DND-41 (cell line): ENCODE data around the gene FAF1.
"Not testable (repeated sequence)": the region's sequence is repeated elsewhere in the genome, so short reads cannot be mapped to it uniquely, and the experiment has no call there.

ENCODE experiments used
- ATAC-seq: fragments of 200-7000 bp; cut with Tn5 transposase; 3 replicates; pipeline ENCODE4 v1.9.1; 2021; ENCODE audit warnings: low read depth; ENCODE audit not compliant: insufficient read depth
- DNase-seq: peaks from one replicate; pipeline ENCODE4 v3.0.0-alpha.2; 2020
- H2AFZ ChIP-seq: 2 replicates; pipeline ENCODE4 v1.6.0; 2012; ENCODE audit warnings: low read depth, low read length
- H3K27ac ChIP-seq: 2 replicates; pipeline ENCODE4 v1.5.1; 2012; ENCODE audit warnings: low read length, inconsistent platforms
- H3K27me3 ChIP-seq: fragments of 200-600 bp; sonication (generic); 2 replicates; pipeline ENCODE4 v1.6.0; 2012; ENCODE audit warnings: low read length, mild to moderate bottlenecking, inconsistent platforms; ENCODE audit not compliant: insufficient read depth, poor library complexity
- H3K36me3 ChIP-seq: 2 replicates; pipeline ENCODE4 v1.5.1; 2012; ENCODE audit warnings: low read length, inconsistent platforms; ENCODE audit not compliant: insufficient read depth
- H3K4me1 ChIP-seq: 2 replicates; pipeline ENCODE4 v1.5.1; 2012; ENCODE audit warnings: mild to moderate bottlenecking, low read length; ENCODE audit not compliant: insufficient read depth
- H3K4me2 ChIP-seq: 2 replicates; pipeline ENCODE4 v1.6.0; 2012; ENCODE audit warnings: mild to moderate bottlenecking, moderate library complexity, low read length, inconsistent platforms; ENCODE audit not compliant: insufficient read depth
- H3K4me3 ChIP-seq, 2 experiments: fragments of 200-600 bp in 1 of 2; shearing (Covaris generic) in 1 of 2; 2 replicates each; pipeline ENCODE4 v1.5.1; 2012 to 2016; ENCODE audit warnings: inconsistent platforms in 2 of 2, low read length in 2 of 2, mild to moderate bottlenecking in 2 of 2, low read depth in 1 of 2, moderate library complexity in 1 of 2
- H3K79me2 ChIP-seq: 2 replicates; pipeline ENCODE4 v1.6.0; 2012; ENCODE audit warnings: low read length, inconsistent platforms; ENCODE audit not compliant: insufficient read depth
- H3K9ac ChIP-seq: 2 replicates; pipeline ENCODE4 v1.6.0; 2012; ENCODE audit warnings: low read depth, mild to moderate bottlenecking, inconsistent platforms, low read length, moderate library complexity
- H3K9me3 ChIP-seq: 2 replicates; pipeline ENCODE4 v1.5.1; 2012; ENCODE audit warnings: low read length, moderate library complexity, mild to moderate bottlenecking, inconsistent platforms; ENCODE audit not compliant: insufficient read depth, severe bottlenecking
- H4K20me1 ChIP-seq: 2 replicates; pipeline ENCODE4 v1.6.0; 2012; ENCODE audit warnings: low read length; ENCODE audit not compliant: insufficient read depth
- CTCF ChIP-seq: IDR thresholded peaks from 2 replicates; pipeline ENCODE4 v1.5.1; 2012; ENCODE audit warnings: borderline replicate concordance, low read length, moderate library complexity, mild to moderate bottlenecking; ENCODE audit not compliant: poor library complexity, severe bottlenecking; ENCODE audit errors: extremely low read depth
- EZH2 ChIP-seq: IDR thresholded peaks from 3 replicates; pipeline ENCODE4 v1.6.1; 2012; ENCODE audit warnings: borderline replicate concordance, low read depth, mild to moderate bottlenecking, moderate library complexity, low read length, inconsistent platforms; ENCODE audit not compliant: severe bottlenecking

The FAF1 gene

DNA sequence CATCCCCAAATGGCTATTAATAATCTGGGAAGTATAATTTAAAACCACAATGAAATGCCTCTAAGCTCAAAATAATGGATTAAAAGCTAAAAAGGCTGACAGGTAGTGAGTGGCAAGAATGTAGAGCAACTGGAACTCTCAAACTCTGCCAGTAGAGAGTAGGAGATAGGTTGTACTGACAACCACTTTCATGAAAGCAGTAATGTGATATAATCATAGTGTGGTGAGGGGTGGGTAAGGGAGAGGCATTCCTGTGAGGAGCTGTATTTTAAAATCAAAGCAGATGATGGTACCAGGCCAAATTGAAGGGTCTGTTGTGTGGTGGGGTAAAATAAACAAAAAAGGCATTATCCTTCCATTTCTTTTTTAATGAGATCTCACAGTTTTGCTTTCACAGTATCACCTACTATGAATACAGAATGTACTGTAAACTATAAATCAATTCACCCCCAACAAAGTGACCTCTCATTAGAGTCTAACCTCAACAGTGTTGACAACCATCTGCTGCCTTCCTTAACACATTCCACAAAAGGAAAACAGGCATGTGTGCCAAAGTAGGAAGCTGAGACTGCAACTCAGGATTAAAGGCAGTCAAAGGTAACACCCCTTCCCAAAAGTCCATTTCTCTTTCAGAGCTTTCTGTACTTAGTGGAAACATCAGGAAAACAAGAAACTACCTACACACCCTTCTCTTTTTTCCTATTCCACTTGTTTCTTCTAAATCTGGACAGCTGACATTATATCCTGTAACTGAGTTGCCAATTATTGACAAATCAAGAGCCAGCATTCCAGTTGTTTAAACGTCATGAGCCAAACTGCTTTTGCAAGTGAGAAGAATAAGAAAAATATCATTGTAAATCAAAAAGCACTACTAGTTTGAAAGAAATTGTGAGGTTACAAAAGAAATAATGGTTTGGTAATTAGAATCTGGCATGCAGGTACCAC is 130.8 kb downstream of the FAF1 start:
- peaks cover 87% of the 10 kb centered on the region for H3K79me2 ChIP-seq

GRCh38 chr1:50827546-50827945 is 132.5 kb downstream of the FAF1 start:
- no peaks in the 10 kb centered on the region for H3K27me3 ChIP-seq
- no peaks in the 10 kb centered on the region for H3K4me1 ChIP-seq
- TF ChIP-seq CTCF (no peak), EZH2 (no peak)
- no peak overlapping the region for H3K9ac ChIP-seq
- no peak for DNase-seq
- H3K27ac ChIP-seq, result no peak overlapping the region
- H3K36me3 ChIP-seq, result no peaks in the 10 kb centered on the region
- H3K79me2 ChIP-seq, result peaks cover 83% of the 10 kb centered on the region
- H3K4me2 ChIP-seq, result no peak overlapping the region
- H3K4me3 ChIP-seq, result no peak overlapping the region
- peaks cover 2% of the 10 kb centered on the region for H3K9me3 ChIP-seq
- H4K20me1 ChIP-seq, result peaks cover 8% of the 10 kb centered on the region; the same call in 1 of the 2 replicates
- no peak for ATAC-seq
- H2AFZ ChIP-seq, result no peak overlapping the region

More for the DNA sequence above, 130.8 kb downstream of the FAF1 start:
- Histone ChIP-seq H3K9ac (no peak overlapping the region), H4K20me1 (peaks cover 13% of the 10 kb centered on the region; the same call in 1 of the 2 replicates), H3K27me3 (no peaks in the 10 kb centered on the region), H3K27ac (no peak overlapping the region), H3K4me2 (no peak overlapping the region), H3K9me3 (peaks cover 2% of the 10 kb centered on the region), H3K4me3 (no peak overlapping the region), H2AFZ (no peak overlapping the region), H3K36me3 (no peaks in the 10 kb centered on the region), H3K4me1 (no peaks in the 10 kb centered on the region)
- ATAC-seq (no peak), DNase-seq (no peak)
- TF ChIP-seq CTCF (no peak), EZH2 (no peak)

DNA sequence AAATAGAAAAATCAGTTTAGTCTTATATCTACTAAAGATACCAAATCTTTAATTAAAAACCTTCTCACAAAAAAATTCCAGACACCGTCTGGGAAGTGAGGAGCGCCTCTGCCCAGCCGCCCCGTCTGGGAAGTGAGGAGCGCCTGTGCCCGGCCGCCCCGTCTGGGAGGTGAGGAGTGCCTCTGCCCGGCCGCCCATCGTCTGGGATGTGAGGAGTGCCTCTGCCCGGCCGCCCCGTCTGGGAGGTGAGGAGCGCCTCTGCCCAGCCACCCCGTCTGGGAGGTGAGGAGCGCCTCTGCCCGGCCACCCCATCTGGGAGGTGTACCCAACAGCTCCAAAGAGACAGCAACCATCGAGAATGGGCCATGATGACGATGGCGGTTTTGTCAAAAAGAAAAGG is 133.3 kb downstream of the FAF1 start:
- not testable (repeated sequence) for H3K36me3 ChIP-seq, ATAC-seq, H3K4me2 ChIP-seq, H3K9ac ChIP-seq, DNase-seq, H3K4me3 ChIP-seq, H4K20me1 ChIP-seq, H3K27ac ChIP-seq, H3K27me3 ChIP-seq, H2AFZ ChIP-seq, H3K9me3 ChIP-seq, H3K4me1 ChIP-seq
- peaks cover 83% of the 10 kb centered on the region for H3K79me2 ChIP-seq

GRCh38 chr1:50822035-50822776 is 137.9 kb downstream of the FAF1 start:
- peaks cover 12% of the 10 kb centered on the region; the same call in 1 of the 2 replicates for H4K20me1 ChIP-seq
- no peak overlapping the region for H3K27ac ChIP-seq
- no peak overlapping the region for H3K4me3 ChIP-seq
- no peak overlapping the region for H2AFZ ChIP-seq
- no peak overlapping the region for H3K4me2 ChIP-seq
- ATAC-seq (no peak), DNase-seq (no peak)
- TF ChIP-seq EZH2 (no peak), CTCF (no peak)
- no peaks in the 10 kb centered on the region for H3K4me1 ChIP-seq
- no peak overlapping the region for H3K9ac ChIP-seq
- peaks cover 85% of the 10 kb centered on the region for H3K79me2 ChIP-seq
- H3K9me3 ChIP-seq, result no peaks in the 10 kb centered on the region
- peaks cover 3% of the 10 kb centered on the region; the same call in 1 of the 2 replicates for H3K36me3 ChIP-seq
- H3K27me3 ChIP-seq, result no peaks in the 10 kb centered on the region
